SHP77 treated with DMSO at 0.1 percent for 48 hours (cell line): Measurements from ENCODE around the gene EFCAB12.
A peak's percentile ranks its signal among the peaks of the same experiment; 100 is the strongest.

Experiments used
- DNase-seq: peaks from one replicate; lab custom pipeline; 2025; lab: John Stamatoyannopoulos, UW

The EFCAB12 gene

DNA sequence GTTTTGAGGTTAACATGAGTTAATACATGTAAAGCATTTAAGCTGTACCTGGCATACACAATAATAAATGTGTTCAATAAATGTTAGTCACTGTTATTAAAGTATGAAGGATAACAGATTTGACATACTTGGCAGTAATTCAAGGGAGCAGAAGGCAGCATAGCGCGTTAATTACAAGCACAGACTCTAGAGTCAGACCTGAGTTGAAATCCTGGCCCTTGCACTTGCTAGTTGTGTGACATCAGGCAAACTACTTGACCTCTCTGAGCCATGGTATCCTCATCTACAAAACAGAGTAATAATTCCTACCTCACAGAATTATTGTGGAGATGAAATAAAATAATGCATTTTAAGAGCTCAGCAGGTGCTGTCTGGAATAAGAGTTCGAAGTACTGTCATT lies 17.0 kb upstream of the EFCAB12 start:
- DNase-seq: no peak

- DNase-seq: no peak
Observed at GRCh38 chr3:129442947-129443346, 14.5 kb upstream of the EFCAB12 start.

DNA sequence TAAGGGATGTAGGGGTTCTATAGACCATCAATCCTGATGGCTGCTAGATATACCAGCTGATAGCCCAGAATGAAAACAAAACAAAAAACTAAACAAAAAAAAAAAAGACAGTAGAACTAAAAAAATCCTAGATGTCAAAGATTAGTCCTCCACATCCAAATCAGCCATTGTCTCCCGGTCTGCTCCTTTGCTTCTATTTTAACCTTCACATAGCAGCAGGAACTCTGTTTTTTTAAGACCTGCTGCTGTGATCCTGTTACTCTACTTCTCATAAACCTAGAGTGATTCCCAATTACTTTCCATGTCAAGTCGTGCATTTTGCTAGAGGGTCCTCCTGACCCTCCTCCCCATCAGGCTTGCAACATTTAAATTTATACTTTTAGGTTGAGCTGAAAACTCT lies 14.1 kb upstream of the EFCAB12 start:
- DNase-seq: no peak

DNA sequence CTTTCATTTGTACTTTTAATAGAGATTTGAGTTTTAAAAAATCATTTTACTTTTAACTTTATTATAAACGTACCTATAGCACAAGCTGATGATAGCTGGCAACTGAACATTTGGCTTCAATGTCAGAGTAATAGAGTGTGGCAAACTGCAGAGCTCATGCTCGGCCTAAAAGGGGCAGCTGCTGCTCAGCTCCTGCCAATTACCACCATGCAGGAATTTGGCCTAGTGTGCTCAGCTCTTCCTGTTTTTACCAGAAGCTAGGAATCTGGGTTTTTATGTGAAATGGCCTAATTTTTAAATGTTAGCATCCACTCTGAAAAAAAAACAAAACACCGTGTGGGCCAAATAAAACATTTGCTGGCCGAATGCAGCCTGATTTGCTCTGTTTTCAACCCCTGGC lies 13.3 kb upstream of the EFCAB12 start:
- DNase-seq: no peak

- no peak for DNase-seq
Observed at GRCh38 chr3:129441215-129441614, 12.8 kb upstream of the EFCAB12 start.

DNA sequence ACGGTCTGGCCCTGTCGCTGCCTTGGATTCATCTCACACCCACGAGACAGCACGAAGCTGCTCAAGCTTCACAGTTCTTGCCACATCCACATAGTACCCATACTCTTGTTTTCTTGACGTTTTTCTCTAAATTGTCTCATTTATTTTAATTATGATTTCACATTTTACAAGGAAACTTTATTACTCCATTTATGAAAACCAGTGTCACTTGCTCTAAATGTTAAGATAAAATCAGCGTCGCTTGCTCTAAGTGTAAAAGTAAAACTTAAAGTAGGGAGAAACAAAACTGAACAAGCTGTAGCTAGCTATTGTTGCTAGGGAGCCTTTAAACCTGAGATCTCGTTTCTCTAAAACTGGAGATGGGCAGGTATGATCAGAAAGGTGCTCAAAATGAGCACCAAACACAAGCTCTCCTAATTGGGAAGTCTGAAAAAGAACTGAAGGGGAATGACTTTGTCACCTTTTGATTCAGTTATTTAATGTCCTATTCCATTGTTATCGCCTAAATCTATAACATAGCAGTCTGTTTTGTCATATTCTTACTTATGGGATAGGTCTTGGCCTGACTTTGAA lies 12.3 kb upstream of the EFCAB12 start:
- no peak for DNase-seq

- DNase-seq: peak; percentile 97
Observed at GRCh38 chr3:129439817-129440617, 11.6 kb upstream of the EFCAB12 start, which contains the start of the genes IFT122 and MBD4. Gene IFT122, plus strand, starts transcription at chr3:129440224. Its CDS starts 107 bp downstream, at chr3:129440331. Gene MBD4, minus strand, starts transcription at chr3:129439948. Its CDS starts 115 bp downstream, at chr3:129439833.

GRCh38 chr3:129439226-129439816 lies 10.9 kb upstream of the EFCAB12 start:
- no peak for DNase-seq

GRCh38 chr3:129435367-129435766 lies 6.9 kb upstream of the EFCAB12 start:
- DNase-seq: no peak

DNA sequence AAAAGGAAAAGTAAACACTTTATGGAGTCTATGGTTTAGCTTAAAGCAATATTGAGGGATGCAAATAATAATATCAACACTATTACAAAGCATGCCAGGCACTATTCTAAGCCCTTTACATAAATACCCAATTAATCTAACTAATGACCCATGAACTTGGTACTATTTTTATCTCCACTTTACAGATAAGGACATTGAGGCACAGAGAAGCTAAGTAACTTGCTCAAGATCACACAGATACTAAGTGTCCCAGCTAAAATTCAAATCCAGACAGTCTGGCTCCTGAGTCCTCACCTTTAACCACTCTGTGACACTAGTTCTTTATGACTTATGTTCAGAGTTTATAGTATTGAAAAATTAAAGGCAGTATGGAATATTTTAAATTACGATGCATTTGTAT lies 5.7 kb upstream of the EFCAB12 start:
- no peak for DNase-seq

DNA sequence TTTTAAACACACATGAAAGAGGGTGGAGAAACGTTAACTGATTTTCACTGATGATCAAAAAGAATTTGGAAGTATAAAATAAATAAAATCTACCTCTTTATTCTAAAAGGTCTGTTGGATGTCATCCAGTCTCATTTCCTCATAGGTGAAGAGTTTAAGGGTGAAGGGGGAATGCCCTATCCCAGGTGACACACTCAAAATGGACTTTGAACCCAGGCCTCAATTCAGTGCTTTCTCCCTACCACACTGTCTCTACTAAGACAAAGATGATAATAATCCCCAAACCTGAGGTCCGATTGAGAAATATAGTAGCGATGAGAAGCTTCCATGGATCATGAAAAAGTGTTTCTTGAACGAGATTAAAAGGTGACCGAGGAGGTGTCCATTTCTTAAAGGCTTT lies 5.1 kb upstream of the EFCAB12 start:
- DNase-seq: no peak

DNA sequence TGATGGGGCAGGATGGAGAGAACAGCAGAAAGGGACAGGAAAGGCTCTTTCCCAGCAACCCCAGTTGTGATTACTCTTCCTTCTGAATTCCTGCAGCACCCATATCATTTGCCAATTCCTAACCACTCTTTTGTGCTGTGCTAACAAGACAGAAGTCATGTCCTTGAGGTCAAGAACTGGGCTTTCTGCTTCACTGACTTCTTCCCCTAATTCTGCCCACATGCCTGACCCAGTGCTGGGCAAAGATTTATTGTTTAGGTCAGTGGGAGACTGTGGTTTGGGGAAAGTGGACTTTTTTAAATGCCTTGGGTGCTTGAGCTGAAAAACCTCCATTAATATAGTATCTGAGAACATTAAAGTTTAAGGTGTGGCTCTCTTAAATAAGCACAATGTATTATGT lies 4.2 kb upstream of the EFCAB12 start:
- no peak for DNase-seq

- DNase-seq: no peak
Observed at GRCh38 chr3:129432036-129432435, 3.6 kb upstream of the EFCAB12 start.

DNA sequence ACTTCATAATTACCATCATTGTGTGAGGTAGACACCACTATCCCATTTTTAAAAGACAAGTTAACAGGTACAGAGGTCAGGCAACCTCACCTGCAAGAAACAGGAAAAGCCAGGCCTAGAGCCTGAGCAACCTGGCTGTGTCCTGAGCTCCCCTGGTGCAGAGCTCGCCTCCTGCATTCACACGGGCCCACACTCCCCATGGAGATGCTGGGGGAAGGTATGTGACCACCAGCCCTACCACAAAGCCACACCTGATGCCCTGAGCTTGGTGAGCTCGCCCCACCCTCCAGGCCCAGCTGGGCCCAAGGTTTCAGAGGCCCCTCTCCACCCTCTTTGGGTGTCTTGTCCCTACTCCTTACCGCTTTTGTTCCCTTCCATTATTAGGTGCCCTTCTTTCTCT lies 1.2 kb upstream of the EFCAB12 start:
- no peak for DNase-seq

- no peak for DNase-seq
Observed at GRCh38 chr3:129429080-129429451, 630 bp upstream of the EFCAB12 start.

DNA sequence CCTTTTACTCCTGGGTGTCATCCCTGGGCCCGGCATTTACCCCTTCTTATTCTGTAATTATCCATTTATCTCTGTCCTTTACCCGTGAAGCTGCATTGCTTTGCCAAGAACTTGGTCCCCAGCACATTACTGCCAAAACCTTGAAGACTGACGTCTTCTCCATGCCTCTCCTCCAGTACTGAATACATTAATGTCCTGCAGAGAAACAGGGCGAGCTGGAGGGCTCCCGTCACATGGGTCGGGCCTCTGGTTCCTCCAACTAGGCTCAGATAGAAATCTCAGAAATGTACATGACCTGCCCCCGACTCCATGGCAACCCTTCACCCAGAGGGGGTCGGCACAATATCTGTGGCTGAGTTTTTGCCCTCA lies 445 bp downstream of the EFCAB12 start:
- DNase-seq: no peak

DNA sequence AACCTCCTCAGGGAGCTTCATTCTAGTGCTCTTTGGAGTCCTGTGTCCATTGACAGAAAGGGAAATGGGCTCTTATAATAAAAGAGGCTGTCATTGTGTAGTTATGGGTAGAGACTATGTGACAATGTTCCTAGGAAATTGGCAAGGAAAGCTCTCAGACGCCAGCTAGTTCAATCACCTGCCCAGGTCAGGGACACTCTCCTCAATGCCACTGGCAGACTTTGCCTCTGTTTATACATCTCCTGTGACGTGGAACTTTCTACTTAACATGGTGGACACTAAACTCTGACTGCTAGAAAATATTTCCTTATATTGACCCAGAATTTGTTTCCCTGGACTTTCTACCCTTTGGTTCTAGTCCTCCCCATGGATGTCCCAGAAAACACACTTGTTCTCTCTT lies 2.8 kb downstream of the EFCAB12 start:
- DNase-seq: no peak

- no peak for DNase-seq
Observed at GRCh38 chr3:129425213-129425612, 3.2 kb downstream of the EFCAB12 start.

DNA sequence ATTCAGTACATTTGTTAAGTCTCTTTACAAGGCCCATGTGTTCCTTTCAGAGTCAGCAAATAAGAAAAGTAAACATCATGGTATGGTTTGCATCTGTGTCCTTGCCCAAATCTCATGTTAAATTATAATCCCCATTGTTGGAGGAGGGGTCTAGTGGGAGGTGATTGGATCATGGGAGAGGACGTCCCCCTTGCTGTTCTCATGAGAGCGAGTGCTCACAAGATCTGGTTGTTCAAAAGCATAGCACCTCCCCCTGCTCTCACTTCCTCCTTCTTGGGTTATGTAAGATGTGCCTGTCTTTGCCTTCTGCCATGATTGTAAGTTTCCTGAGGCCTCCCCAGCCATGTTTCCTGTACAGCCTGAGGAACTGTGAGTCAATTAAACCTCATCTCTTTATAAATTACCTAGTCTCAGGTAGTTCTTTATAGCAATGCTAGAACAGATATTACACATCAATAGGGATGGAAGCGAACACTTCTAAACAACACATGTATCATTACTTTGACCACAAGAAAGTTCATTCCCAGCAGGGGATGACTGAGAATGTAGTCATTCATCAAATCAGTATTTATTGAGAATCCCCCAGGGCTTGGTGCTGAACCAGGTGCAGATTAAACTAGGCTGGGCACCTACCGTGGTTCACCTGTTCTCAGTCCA lies 4.1 kb downstream of the EFCAB12 start:
- DNase-seq: no peak

DNA sequence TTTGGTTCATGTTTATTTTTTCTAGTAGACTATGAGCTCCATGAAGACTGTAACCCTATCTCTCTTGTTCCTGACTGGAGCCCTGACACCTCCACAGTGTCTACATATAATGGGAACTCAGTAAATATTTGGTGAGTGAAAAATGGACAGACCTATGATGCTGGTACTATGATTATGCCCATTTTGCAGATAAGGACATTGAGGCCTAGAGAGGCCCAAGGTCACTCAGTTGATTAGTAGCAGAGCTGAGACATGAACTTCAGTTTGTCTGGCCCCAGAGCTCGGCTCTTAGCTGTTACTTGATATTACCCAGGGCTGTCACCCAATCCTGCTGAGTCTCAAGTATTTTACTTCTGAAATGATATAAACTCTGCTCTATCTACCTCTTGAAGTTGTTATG lies 5.5 kb downstream of the EFCAB12 start:
- no peak for DNase-seq

DNA sequence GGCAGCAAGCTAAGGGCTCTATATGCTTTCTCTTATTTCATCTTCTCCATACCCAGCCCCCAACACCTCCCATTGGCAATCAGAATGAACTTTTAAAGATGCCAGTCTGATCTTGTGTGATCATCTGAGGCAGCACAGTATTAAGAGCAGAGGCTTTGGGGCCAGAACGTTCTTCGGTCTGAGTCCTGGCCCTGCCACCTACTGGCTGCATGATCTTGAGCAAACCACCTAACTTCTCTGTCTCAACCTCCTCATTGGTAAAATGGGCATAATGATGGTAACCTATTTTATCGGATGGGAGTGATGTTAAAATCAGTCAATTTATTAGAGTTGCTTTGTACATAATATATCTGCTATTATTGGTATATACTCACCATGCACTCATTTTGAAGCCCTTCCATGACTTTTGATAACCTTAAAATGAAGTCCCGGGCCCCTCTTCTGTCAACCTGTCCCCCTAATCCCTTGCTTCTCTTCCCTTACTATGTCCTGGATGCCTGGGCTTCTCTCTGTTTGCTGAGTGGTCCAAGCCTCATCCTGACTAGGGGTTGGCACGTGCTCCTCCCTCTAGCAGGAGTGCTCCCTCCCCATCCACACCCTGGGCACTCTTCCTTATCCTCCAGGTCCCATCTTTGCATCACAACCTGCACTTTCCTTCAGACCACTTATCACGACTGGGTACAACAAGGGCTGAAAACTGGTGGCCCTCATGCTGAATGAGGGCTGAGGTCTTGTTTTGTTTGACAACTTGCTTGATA lies 6.3 kb downstream of the EFCAB12 start:
- DNase-seq: no peak

- no peak for DNase-seq
Observed at GRCh38 chr3:129421236-129421883, 7.1 kb downstream of the EFCAB12 start.
